Left lobe of liver (tissue), 2 donors: ENCODE results near the gene NDUFA11. TPM values are rescaled to one million over a fixed set of nuclear protein-coding genes. Genes with fewer than 3 reads are reported as not detected.
"Not testable (repeated sequence)": the region's sequence is repeated elsewhere in the genome, so short reads cannot be mapped to it uniquely, and the experiment has no call there.

Source experiments
- ATAC-seq: fragments of 200-7000 bp; cut with Tn5 transposase; one replicate; pipeline ENCODE4 v1.9.1; 2020; ENCODE audit warnings: mild to moderate bottlenecking, moderate library complexity
- DNase-seq: peaks from one replicate; pipeline ENCODE4 v3.0.0-alpha.2; 2020; ENCODE audit warnings: low spot score
- total RNA-seq: library from RNA; stranded (reverse); gene quantifications from one replicate; pipeline ENCODE4 v1.2.1, GENCODE V29; 2021
- donor health status: DM: no; HTN: no; CAD: no; lungs with moderate emphysema.
- donor health status: DM: no; HTN: yes; CAD: no.

Gene NDUFA11
- total RNA-seq, 1 donor from 2014 or later = 164 TPM

GRCh38 chr19:5864725-5865486, 38.7 kb downstream of the NDUFA11 start:
- no peak for ATAC-seq
- no peak for DNase-seq

- DNase-seq (no peak), ATAC-seq (no peak)
Measured at GRCh38 chr19:5864013-5864720, 39.4 kb downstream of the NDUFA11 start.

- ATAC-seq (no peak), DNase-seq (no peak)
Measured at GRCh38 chr19:5863030-5863665, 40.4 kb downstream of the NDUFA11 start.

GRCh38 chr19:5857203-5858081, 46.1 kb downstream of the NDUFA11 start:
- ATAC-seq (no peak), DNase-seq (no peak)

- ATAC-seq, DNase-seq: not testable (repeated sequence)
Measured at GRCh38 chr19:5855151-5855550, 48.4 kb downstream of the NDUFA11 start.

GRCh38 chr19:5854121-5854520, 49.5 kb downstream of the NDUFA11 start:
- not testable (repeated sequence) for ATAC-seq, DNase-seq

GRCh38 chr19:5851302-5851701, 52.3 kb downstream of the NDUFA11 start, which contains the start of gene FUT3:
FUT3 (minus strand) TSS chr19:5851449.
- DNase-seq (no peak), ATAC-seq (peak; percentile 45)

- DNase-seq (peak; percentile 70), ATAC-seq (peak; percentile 89)
Measured at GRCh38 chr19:5850743-5851293, 52.8 kb downstream of the NDUFA11 start.

GRCh38 chr19:5850189-5850588, 53.4 kb downstream of the NDUFA11 start:
- ATAC-seq (no peak), DNase-seq (no peak)

- DNase-seq, ATAC-seq: not testable (repeated sequence)
Measured at GRCh38 chr19:5848621-5849020, 55.0 kb downstream of the NDUFA11 start.

- DNase-seq, ATAC-seq: not testable (repeated sequence)
Measured at GRCh38 chr19:5847846-5848245, 55.7 kb downstream of the NDUFA11 start.

Other genes with a start within 250 kb of the NDUFA11 start
- 38.4 TPM for gene MICOS13, start 223.3 kb downstream of the NDUFA11 start, total RNA-seq
- gene HSD11B1L, start 222.8 kb downstream of the NDUFA11 start, total RNA-seq = 4.1 TPM
- gene RPL36, start 213.5 kb downstream of the NDUFA11 start, total RNA-seq = 241 TPM
- gene LONP1, start 183.6 kb downstream of the NDUFA11 start, total RNA-seq = 68.7 TPM
- not detected for gene CATSPERD, start 183.2 kb downstream of the NDUFA11 start, total RNA-seq
- gene PRR22, start 119.0 kb downstream of the NDUFA11 start, total RNA-seq = 3.0 TPM
- 18.8 TPM for gene DUS3L, start 112.6 kb downstream of the NDUFA11 start, total RNA-seq
- gene NRTN, start 98.7 kb downstream of the NDUFA11 start, total RNA-seq = 16.7 TPM
- 3.0 TPM for gene FUT6, start 64.1 kb downstream of the NDUFA11 start, total RNA-seq
- gene FUT3, start 52.3 kb downstream of the NDUFA11 start, total RNA-seq = 0.93 TPM
- gene FUT5, start 33.2 kb downstream of the NDUFA11 start, total RNA-seq = 0.40 TPM
- gene VMAC, start 1.1 kb upstream of the NDUFA11 start, total RNA-seq = 3.9 TPM
- 11.5 TPM for gene CAPS, start 10.5 kb upstream of the NDUFA11 start, total RNA-seq
- 22.8 TPM for gene RANBP3, start 74.3 kb upstream of the NDUFA11 start, total RNA-seq
- 2.3 TPM for gene RFX2, start 206.7 kb upstream of the NDUFA11 start, total RNA-seq
- not detected for gene ACSBG2, start 231.9 kb upstream of the NDUFA11 start, total RNA-seq